Heart left ventricle (tissue), 13 donors: ENCODE data around the gene SLC7A6.

ENCODE experiments used
- POLR2A ChIP-seq, 2 donors: fragments of 450-650 bp; IDR thresholded peaks; one replicate each; pipeline ENCODE4 v1.6.1; 2017; ENCODE audit warnings: antibody characterized with exemption in 2 of 2, mild to moderate bottlenecking in 2 of 2, moderate library complexity in 2 of 2
- TF ChIP-seq, protein P1 (sequence below), 12 donors: fragments of 200-600 bp; sonication (generic) in 4 of 12; IDR thresholded peaks; one replicate each; pipeline versions ENCODE4 v1.5.0 to v1.8.0; 2018 to 2022; ENCODE audit warnings: antibody characterized with exemption in 12 of 12, mild to moderate bottlenecking in 5 of 12
- donor health status: ischemic (EF 13 %, LVEDD 7.1; RV severe dilation, severe dysfunction).
- donor health status: DM: no; HTN: yes; CAD: no.
- donor health status: DM: no; HTN: no; CAD: no.
- donor health status: ischemic (EF 25% LVEDD 6.9; RV normal size, moderate dysfunction).
- donor health status: ischemic (EF 25% LVEDD 5.7; RV mildly dilated, moderate dysfunction).
- donor health status: ischemic (EF 35%, LVEDD 5.7; RV mildly dilated, moderate dysfunction).
- donor health status: nonischemic (EF 11% LVEDD 7.7; RV severe dilation, severe dysfunction).
- donor health status: DM: yes; HTN: yes; CAD: no.
- donor health status: PGD.
- donor health status: ischemic (EF 29% LVEDD 5.4; RV normal size, mild dysfunction).
- donor health status: nonischemic (EF 23%, LVEDD 6.1; RV moderate dilation, normal function).

DNA sequence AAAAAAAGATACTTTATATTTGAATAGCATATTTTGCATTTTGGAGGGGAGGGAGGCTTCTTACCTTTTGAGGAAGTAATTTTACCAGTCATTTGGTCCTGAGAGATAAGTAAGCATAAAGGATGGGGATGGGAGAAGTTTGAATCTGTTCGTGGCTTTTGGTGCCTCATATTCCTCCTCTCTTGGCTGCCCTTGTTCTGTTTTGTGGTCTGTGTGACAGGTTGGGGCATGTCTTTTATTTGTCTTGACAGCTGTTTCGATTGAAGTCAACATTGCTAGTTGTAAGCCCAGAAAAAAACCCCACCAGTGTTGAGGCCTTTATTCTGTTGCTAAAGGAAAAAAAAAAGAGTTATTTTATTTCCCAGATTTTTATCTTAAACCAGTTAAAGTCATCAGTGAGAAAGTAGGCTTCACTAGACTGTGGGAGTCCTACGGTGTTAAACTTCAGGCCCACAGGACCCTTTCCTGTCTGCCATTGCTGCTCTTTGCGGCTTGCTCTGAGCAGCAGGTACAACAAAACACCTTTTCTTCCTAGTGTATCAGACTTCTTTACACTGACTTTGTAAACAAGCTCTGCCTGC, 11.4 kb downstream of the SLC7A6 start:
- TF ChIP-seq, protein P1, sequence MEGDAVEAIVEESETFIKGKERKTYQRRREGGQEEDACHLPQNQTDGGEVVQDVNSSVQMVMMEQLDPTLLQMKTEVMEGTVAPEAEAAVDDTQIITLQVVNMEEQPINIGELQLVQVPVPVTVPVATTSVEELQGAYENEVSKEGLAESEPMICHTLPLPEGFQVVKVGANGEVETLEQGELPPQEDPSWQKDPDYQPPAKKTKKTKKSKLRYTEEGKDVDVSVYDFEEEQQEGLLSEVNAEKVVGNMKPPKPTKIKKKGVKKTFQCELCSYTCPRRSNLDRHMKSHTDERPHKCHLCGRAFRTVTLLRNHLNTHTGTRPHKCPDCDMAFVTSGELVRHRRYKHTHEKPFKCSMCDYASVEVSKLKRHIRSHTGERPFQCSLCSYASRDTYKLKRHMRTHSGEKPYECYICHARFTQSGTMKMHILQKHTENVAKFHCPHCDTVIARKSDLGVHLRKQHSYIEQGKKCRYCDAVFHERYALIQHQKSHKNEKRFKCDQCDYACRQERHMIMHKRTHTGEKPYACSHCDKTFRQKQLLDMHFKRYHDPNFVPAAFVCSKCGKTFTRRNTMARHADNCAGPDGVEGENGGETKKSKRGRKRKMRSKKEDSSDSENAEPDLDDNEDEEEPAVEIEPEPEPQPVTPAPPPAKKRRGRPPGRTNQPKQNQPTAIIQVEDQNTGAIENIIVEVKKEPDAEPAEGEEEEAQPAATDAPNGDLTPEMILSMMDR (IDR thresholded peaks at IDR 0.05), result no peak
- no peak for TF ChIP-seq POLR2A (IDR thresholded peaks at IDR 0.05)
